Mucosa of descending colon (tissue), 3 donors: ENCODE measurements around the gene IQCH. TPM values are rescaled to one million over a fixed set of nuclear protein-coding genes. Genes with fewer than 3 reads are reported as not detected.

Experiments
- ATAC-seq: fragments of 200-7000 bp; cut with Tn5 transposase; one replicate; pipeline ENCODE4 v1.9.1; 2020; ENCODE audit warnings: mild to moderate bottlenecking, moderate library complexity
- DNase-seq, 3 donors: peaks; one replicate each; pipeline ENCODE4 v3.0.0-alpha.2; 2020
- H3K36me3 ChIP-seq: fragments of 200-600 bp; one replicate; pipeline ENCODE4 v1.8.0; 2021; ENCODE audit warnings: low read depth, mild to moderate bottlenecking
- H3K4me1 ChIP-seq: fragments of 200-600 bp; one replicate; pipeline ENCODE4 v1.8.0; 2021; ENCODE audit warnings: low read depth, mild to moderate bottlenecking
- H3K4me3 ChIP-seq: fragments of 200-600 bp; one replicate; pipeline ENCODE4 v1.8.0; 2021; ENCODE audit warnings: mild to moderate bottlenecking
- H3K9me3 ChIP-seq: fragments of 200-600 bp; one replicate; pipeline ENCODE4 v1.8.0; 2021; ENCODE audit warnings: mild to moderate bottlenecking
- CTCF ChIP-seq: fragments of 200-600 bp; IDR thresholded peaks from one replicate; pipeline ENCODE4 v1.8.0; 2022; ENCODE audit warnings: antibody characterized with exemption, mild to moderate bottlenecking
- intact Hi-C, 2 donors: fragments of 100-400 bp; cut with DNase I in 1 of 2; cut with micrococcal nuclease in 1 of 2; formaldehyde crosslinking; loops; one replicate each; pipeline versions ENCODE4 v1.11.0 to v1.11.1; 2022; cut with DNase I, micrococcal nuclease
- total RNA-seq, 3 donors: library from RNA; stranded (reverse); fragmentation: NEBNext Ultra II Directional in 2 of 3; extraction: Animal tissue kit (Norgen Biotek cat#: 25700) in 2 of 3; gene quantifications; one replicate each; pipeline versions ENCODE4 v1.2.1 to v1.2.4, GENCODE V29; 2021 to 2023
- donor health status: DM: no; HTN: no; CAD: no; lungs with moderate emphysema.
- donor health status: DM: no; HTN: no; CAD: no.
- donor health status: DM: no; HTN: yes; CAD: no.

The IQCH gene
- total RNA-seq, 3 donors from 2014 or later = 2.2 to 3.0 (median 2.2) TPM

DNA sequence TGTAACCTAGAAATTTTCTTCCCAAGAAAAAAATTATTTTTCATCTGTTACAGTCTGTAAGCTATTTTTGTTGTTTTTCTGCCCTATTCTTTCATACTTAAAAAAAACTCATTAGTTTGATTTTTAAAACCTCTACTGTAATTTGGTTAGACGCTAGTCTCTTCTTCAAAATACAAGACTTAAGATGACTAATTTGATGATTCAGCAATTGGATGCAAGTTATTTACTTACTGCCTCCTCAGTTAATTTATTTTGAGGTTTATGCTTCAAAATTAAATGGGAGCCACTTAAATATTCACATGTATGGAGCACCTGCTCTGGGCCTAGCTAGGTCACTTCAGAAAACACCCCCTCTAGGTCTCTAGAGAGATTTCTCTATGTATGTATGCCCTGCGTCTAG, 132.4 kb downstream of the IQCH start:
- Histone ChIP-seq H3K4me3 (no peak overlapping the region), H3K4me1 (no peaks in the 10 kb centered on the region), H3K36me3 (no peaks in the 10 kb centered on the region), H3K9me3 (no peaks in the 10 kb centered on the region)
- intact Hi-C loops = no loop called here
- no peak for ATAC-seq
- TF ChIP-seq CTCF = no peak
- no peak for DNase-seq

DNA sequence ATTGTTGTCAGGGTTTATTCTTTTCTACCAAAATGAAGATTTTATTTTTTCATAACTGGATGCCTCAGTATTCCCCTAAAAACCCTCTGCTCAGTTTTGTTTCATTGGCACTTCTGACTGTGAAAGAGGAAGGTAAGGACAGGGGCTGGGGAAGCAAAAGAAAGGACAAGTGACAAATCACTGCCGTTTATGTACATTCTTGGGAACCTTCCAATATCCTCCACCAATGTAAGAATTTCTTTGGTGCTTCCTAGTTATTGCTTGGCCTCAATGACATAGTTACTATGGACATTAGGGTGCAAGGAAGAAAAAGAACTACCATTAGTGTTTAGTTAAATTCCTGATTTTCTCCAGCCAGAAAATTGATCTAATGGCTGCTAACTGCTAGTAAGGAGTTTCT, 135.4 kb downstream of the IQCH start:
- DNase-seq (no peak), ATAC-seq (no peak)
- no peak for TF ChIP-seq CTCF
- Histone ChIP-seq H3K36me3 (no peaks in the 10 kb centered on the region), H3K4me3 (no peak overlapping the region), H3K9me3 (no peaks in the 10 kb centered on the region), H3K4me1 (no peaks in the 10 kb centered on the region)
- intact Hi-C loops = no loop called here

DNA sequence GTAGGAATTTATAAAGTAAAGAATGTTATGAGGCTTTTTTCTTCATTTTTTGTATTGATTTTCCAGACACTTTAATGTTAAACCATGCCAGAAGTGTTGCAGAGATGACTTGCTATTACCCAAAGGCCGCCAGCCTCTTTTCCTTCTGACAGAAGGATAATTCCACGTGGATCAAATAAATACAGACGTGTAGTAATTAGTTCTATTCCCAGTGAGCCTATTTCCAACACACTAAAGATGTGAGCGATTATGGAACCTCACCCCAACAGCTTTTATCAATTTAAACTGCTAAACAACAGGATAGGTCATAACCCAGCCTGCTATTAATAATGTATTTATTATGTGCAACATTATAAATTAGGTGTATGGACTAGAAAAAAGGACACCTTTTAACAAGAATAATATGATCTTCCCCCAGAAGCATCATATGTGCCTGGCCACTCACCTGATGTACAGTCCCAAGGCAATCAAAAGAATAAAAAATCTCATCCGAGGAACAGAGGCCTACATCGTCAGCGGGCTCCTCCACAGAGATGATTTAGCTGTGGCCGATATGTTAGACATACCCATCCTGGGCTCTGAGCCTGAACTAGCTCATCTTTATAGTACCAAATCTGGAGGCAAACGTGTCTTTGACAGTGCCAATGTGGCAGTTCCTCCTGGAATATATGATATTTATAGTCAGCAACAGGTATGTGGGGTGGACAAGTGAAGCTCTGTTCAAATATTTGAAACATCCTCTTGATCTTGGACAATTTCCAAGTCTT, 140.5 kb downstream of the IQCH start:
- TF ChIP-seq CTCF = no peak

DNA sequence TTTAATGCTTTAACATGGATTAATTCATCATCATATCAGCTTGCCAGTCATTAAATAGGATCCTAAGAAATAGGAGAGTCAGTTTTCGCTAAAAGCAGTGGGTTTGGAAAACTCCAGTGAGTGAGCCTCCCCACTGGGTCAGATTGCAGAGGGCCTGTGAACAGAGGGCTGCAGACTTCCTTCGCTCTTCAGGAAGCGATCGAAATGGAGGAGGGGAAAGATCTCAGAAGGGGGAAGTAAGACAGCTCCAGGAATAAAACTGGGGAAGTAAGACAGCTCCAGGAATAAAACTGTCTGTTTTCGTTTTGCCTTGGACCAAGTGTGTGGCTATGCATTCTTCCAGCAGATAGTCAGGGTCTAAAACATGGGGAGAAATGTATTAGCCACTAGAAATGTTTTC, 141.5 kb downstream of the IQCH start:
- TF ChIP-seq CTCF = no peak
- DNase-seq (no peak), ATAC-seq (no peak)
- intact Hi-C loops = no loop called here
- H3K9me3 ChIP-seq = no peaks in the 10 kb centered on the region
- H3K4me3 ChIP-seq = no peak overlapping the region
- no peaks in the 10 kb centered on the region for H3K4me1 ChIP-seq
- no peaks in the 10 kb centered on the region for H3K36me3 ChIP-seq

More for the DNA sequence above, 140.5 kb downstream of the IQCH start:
- no peak overlapping the region for H3K4me3 ChIP-seq
- H3K36me3 ChIP-seq = no peaks in the 10 kb centered on the region
- no peaks in the 10 kb centered on the region for H3K9me3 ChIP-seq
- intact Hi-C loops = no loop called here
- ATAC-seq (no peak), DNase-seq (no peak)
- no peaks in the 10 kb centered on the region for H3K4me1 ChIP-seq

DNA sequence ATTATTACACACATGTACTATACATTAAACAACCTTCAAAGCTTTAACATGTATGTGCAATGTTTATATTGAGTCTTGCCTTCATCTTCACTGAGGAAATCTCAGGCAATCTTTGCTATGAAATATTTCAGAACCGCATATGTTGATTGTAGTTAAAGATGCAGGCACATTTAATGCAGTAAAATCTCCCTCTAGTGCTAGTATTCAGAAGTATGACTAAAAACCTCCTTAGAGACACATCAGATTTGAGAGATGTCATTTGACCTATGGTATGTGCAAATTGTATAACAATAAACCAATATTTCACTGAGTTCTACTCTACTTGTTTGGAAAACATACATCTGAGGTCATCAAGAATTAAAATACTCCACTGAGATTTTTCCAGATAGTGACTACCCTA, 142.6 kb downstream of the IQCH start:
- no peak for ATAC-seq
- Histone ChIP-seq H3K4me1 (no peaks in the 10 kb centered on the region), H3K36me3 (no peaks in the 10 kb centered on the region), H3K4me3 (no peak overlapping the region), H3K9me3 (no peaks in the 10 kb centered on the region)
- DNase-seq = no peak
- intact Hi-C loops = no loop called here
- no peak for TF ChIP-seq CTCF
